Measurements from ENCODE around the gene KY. TPM values are rescaled to one million over a fixed set of nuclear protein-coding genes. Genes with fewer than 3 reads are reported as not detected.
A peak's percentile ranks its signal among the peaks of the same experiment; 100 is the strongest.

The KY gene
- total and polyA plus RNA-seq, 9 of the 15 experiments (the other 6 are each of a cell fraction or from before 2014, with no cell fraction given), result not detected

GRCh38 chr3:134677196-134677986 is 26.6 kb upstream of the KY start (continued):
- peak; percentile 71 to 79 (median 76) for TF ChIP-seq CTCF (IDR thresholded peaks at IDR 0.05 in 2 of 3, conservative IDR thresholded peaks at IDR 0.05 in 1 of 3; ENCODE audit: insufficient read depth in 2 of 3, low read depth in 1 of 3, low read length in 3 of 3)
- TF ChIP-seq POLR2B (IDR thresholded peaks at IDR 0.05; ENCODE audit: low read depth, partially characterized antibody), result no peak
- no peak for TF ChIP-seq BRCA1 (IDR thresholded peaks at IDR 0.05)
- no peak for TF ChIP-seq BRCA1 (CRISPR knock-in tag; IDR thresholded peaks at IDR 0.05)
- TF ChIP-seq SNAPC5 (CRISPR knock-in tag; IDR thresholded peaks at IDR 0.05), result no peak
- TF ChIP-seq FOXK2 (conservative IDR thresholded peaks at IDR 0.05 in 1 of 2, IDR thresholded peaks at IDR 0.05 in 1 of 2; ENCODE audit: low read depth in 2 of 2), result 0 out of 4 replicates have a peak, but pooled peaks of 1 of the 2 experiments have one; percentile 21

- H3K79me2 ChIP-seq (ENCODE audit: control insufficient read depth, insufficient read depth, low read length), result no peaks in the 10 kb centered on the region
- in situ Hi-C loops (cut with MboI) (no loop called here), intact Hi-C loops (cut with micrococcal nuclease) (no loop called here)
- H2AFZ ChIP-seq (ENCODE audit: low read depth, low read length), result no peak overlapping the region
- no peak overlapping the region for H3K4me2 ChIP-seq (ENCODE audit: insufficient read depth, low read length)
- ChIA-PET POLR2A (no interaction called here), CTCF (ENCODE audit: low intra/inter-chr PET ratio) (no interaction called here)
- BruUV-seq (replicated peaks), result no TSS peak
- WGBS (ENCODE audit: insufficient coverage, low coverage, missing lambda C conversion rate), result 0% methylated on average over 3 of the region's 3 CpGs
- H3K27me3 ChIP-seq (ENCODE audit: control insufficient read depth in 2 of 2, insufficient read depth in 2 of 2, low read length in 2 of 2), result no peaks in the 10 kb centered on the region
- no peak overlapping the region for H3K27ac ChIP-seq (ENCODE audit: extremely low read depth, low read depth, low read length)
- H3K9me1 ChIP-seq (ENCODE audit: control insufficient read depth, insufficient read depth, low read length), result no peaks in the 10 kb centered on the region
- H3K4me3 ChIP-seq, result no peak overlapping the region
- H3K36me3 ChIP-seq (ENCODE audit: control insufficient read depth, insufficient read depth, low read length), result no peaks in the 10 kb centered on the region
- no peaks in the 10 kb centered on the region for H4K20me1 ChIP-seq (replicated peaks; ENCODE audit: control insufficient read depth, insufficient read depth, low read length)
- no peaks in the 10 kb centered on the region for H3K4me1 ChIP-seq (replicated peaks in 1 of 2; ENCODE audit: control insufficient read depth in 2 of 2, insufficient read depth in 2 of 2, low read length in 2 of 2)
- ATAC-seq (no peak), FAIRE-seq (no peak), DNase-seq (ENCODE audit: extremely low read depth in 1 of 4, low spot score in 3 of 4) (no peak)
- H3K9me3 ChIP-seq (replicated peaks; ENCODE audit: control insufficient read depth, insufficient read depth, low read depth, low read length), result no peaks in the 10 kb centered on the region
- H3K9ac ChIP-seq (ENCODE audit: insufficient read depth in 1 of 2, low read depth in 2 of 2, low read length in 2 of 2), result no peak overlapping the region
- TF ChIP-seq GTF2E2 (tag; IDR thresholded peaks at IDR 0.05) (no peak), FUS (optimal IDR thresholded peaks at IDR 0.05; ENCODE audit: low read depth, low read length) (no peak), SRSF7 (optimal IDR thresholded peaks at IDR 0.05; ENCODE audit: low read depth, low read length) (no peak), ZNF316 (IDR thresholded peaks at IDR 0.05) (peak; percentile 84), MYBL2 (IDR thresholded peaks at IDR 0.05; ENCODE audit: low read depth) (no peak), MYBL2 (CRISPR knock-in tag; IDR thresholded peaks at IDR 0.05; ENCODE audit: borderline replicate concordance) (no peak), GTF2A2 (tag; IDR thresholded peaks at IDR 0.05) (no peak), ZNF785 (CRISPR knock-in tag; IDR thresholded peaks at IDR 0.05) (no peak), ETS2 (tag; IDR thresholded peaks at IDR 0.05; ENCODE audit: borderline replicate concordance, poor library complexity, severe bottlenecking) (no peak), SMARCC2 (IDR thresholded peaks at IDR 0.05; ENCODE audit: low read depth) (no peak), TCF7 (IDR thresholded peaks at IDR 0.05; ENCODE audit: borderline replicate concordance) (no peak), SAFB (IDR thresholded peaks at IDR 0.05; ENCODE audit: borderline replicate concordance, low read depth, low read length) (no peak), ZC3H8 (IDR thresholded peaks at IDR 0.05) (no peak), C11orf30 (IDR thresholded peaks at IDR 0.05; ENCODE audit: low read depth) (peak; percentile 71), MAFG (tag; conservative IDR thresholded peaks at IDR 0.05) (peak; percentile 53), MAFK (IDR thresholded peaks at IDR 0.05; ENCODE audit: low read length) (peak; percentile 41; the same call in 1 of the 2 replicates)
These were observed 25.0 kb upstream of the KY start for GRCh38 chr3:134675726-134676256.

Measured in K562 (cell line).